Motor neuron (in vitro differentiated cells): ENCODE results near the gene CST11. TPM values are rescaled to one million over a fixed set of nuclear protein-coding genes. Genes with fewer than 3 reads are reported as not detected.

Experiments used
- ATAC-seq, 8 experiments: fragments of 200-7000 bp; cut with Tn5 transposase; replicated peaks in 6 of 8; 2 replicates each; pipeline ENCODE4 v1.8.0; 2021; ENCODE audit warnings: mild to moderate bottlenecking in 8 of 8, moderate library complexity in 8 of 8
- H3K27ac ChIP-seq, 2 donors: fragments of 250-450 bp; sonication (Bioruptor Pico); 2 replicates each; pipeline ENCODE4 v1.9.0; 2021; ENCODE audit warnings: antibody characterized with exemption in 2 of 2, mild to moderate bottlenecking in 2 of 2, moderate library complexity in 1 of 2
- H3K4me1 ChIP-seq, 2 donors: fragments of 250-450 bp; sonication (Bioruptor Pico); replicated peaks in 1 of 2; 2 replicates each; pipeline ENCODE4 v1.6.1; 2021; ENCODE audit warnings: antibody characterized with exemption in 2 of 2, mild to moderate bottlenecking in 2 of 2, moderate library complexity in 1 of 2
- H3K4me3 ChIP-seq, 5 donors: fragments of 250-450 bp; sonication (Bioruptor Pico); 2 replicates each; pipeline ENCODE4 v1.9.0; 2021; ENCODE audit warnings: antibody characterized with exemption in 5 of 5, mild to moderate bottlenecking in 5 of 5, moderate library complexity in 4 of 5
- WGBS, 10 experiments: fragments of 450-650 bp; shearing (Covaris generic); methylation state at CpG; one replicate each; pipeline ENCODE4 v1.0.0; 2022; 5-methylcytosine and 5-hydroxymethylcytosine counted together
- in situ Hi-C, 9 experiments: fragments of 400-800 bp; cut with MboI; loops; one replicate each; pipeline ENCODE4 v1.15.0; 2021; ENCODE audit warnings: low sequenced_read_pairs in 9 of 9, low pct_unique_long_range_greater_than_20kb in 2 of 9; ENCODE audit not compliant: unreplicated experiment in 9 of 9
- total RNA-seq, 8 experiments: library from RNA; unstranded; fragments of 300-600 nt; gene quantifications; 2 replicates each; pipeline versions ENCODE4 v1.2.3 to v1.2.4, GENCODE V29; 2022

CST11 gene
- total RNA-seq, 8 experiments from 2014 or later = not detected

- in situ Hi-C loops = loop anchor here in 1 of 9 experiments (25.0 kb wide), 1 partner anchor 176 kb away; the partner anchor contains the start of gene CST9
- H3K27ac ChIP-seq = no peak overlapping the region
Observed at GRCh38 chr20:23435626-23436539, 16.8 kb downstream of the CST11 start.

GRCh38 chr20:23434521-23435313 is 18.0 kb downstream of the CST11 start:
- in situ Hi-C loops = loop anchor here in 1 of 9 experiments (25.0 kb wide), 1 partner anchor 178 kb away; the partner anchor contains the start of gene CST9
- no peaks in the 10 kb centered on the region for H3K4me1 ChIP-seq
- no peak overlapping the region for H3K4me3 ChIP-seq
- no peak overlapping the region for H3K27ac ChIP-seq
- WGBS, 10 experiments = 20 to 100% (median 69%) methylated on average over 1 to 6 of the region's 7 CpGs; no CpG with 5 or more reads in 1 of the 10 experiments
- ATAC-seq = no peak

More at GRCh38 chr20:23435626-23436539, 16.8 kb downstream of the CST11 start:
- WGBS, 10 experiments = 0 to 100% (median 78%) methylated on average over 1 to 10 of the region's 11 CpGs
- peak in 2 of 8 experiments; percentile 65 to 75 for ATAC-seq
- no peaks in the 10 kb centered on the region for H3K4me1 ChIP-seq
- H3K4me3 ChIP-seq = no peak overlapping the region

- Histone ChIP-seq H3K27ac (no peak overlapping the region), H3K4me3 (no peak overlapping the region), H3K4me1 (no peaks in the 10 kb centered on the region)
- no peak for ATAC-seq
- in situ Hi-C loops = loop anchor here in 1 of 9 experiments (25.0 kb wide), 1 partner anchor 179 kb away; the partner anchor contains the start of gene CST9
- WGBS, 10 experiments = 0 to 100% (median 80%) methylated on average over 1 to 3 of the region's 3 CpGs; no CpG with 5 or more reads in 5 of the 10 experiments
Observed at GRCh38 chr20:23433628-23434027, 19.0 kb downstream of the CST11 start.

- H3K27ac ChIP-seq = no peak overlapping the region
- WGBS, 10 experiments = 39 to 100% (median 97%) methylated on average over 1 to 8 of the region's 9 CpGs; no CpG with 5 or more reads in 2 of the 10 experiments
- no peak for ATAC-seq
- in situ Hi-C loops = loop anchor here in 1 of 9 experiments (25.0 kb wide), 1 partner anchor 187 kb away; the partner anchor contains the start of gene CST9
- peaks cover 3% of the 10 kb centered on the region in 2 donors for H3K4me1 ChIP-seq
- no peak overlapping the region for H3K4me3 ChIP-seq
Observed at GRCh38 chr20:23425129-23425528, 27.5 kb downstream of the CST11 start.

GRCh38 chr20:23420943-23421931 is 31.4 kb downstream of the CST11 start, which contains the start of gene NAPB:
Gene NAPB, minus strand, starts transcription at chr20:23421488. Its CDS starts 86 bp downstream, at chr20:23421402.
- peak within 1 kb of the TSS; percentile 70 to 94 (median 76) for H3K4me3 ChIP-seq
- peak within 1 kb of the TSS; percentile 66 to 74 for H3K27ac ChIP-seq
- peaks cover 3 to 15% of the 10 kb centered on the region in 2 donors for H3K4me1 ChIP-seq
- WGBS, 10 experiments = 0 to 29% (median 0%) methylated on average over 1 to 4 of the region's 64 CpGs; no CpG with 5 or more reads in 4 of the 10 experiments
- ATAC-seq = peak; percentile 91 to 99 (median 98)
- in situ Hi-C loops = no loop called here

- peak; percentile 7 to 32 (median 24) for ATAC-seq
- 0 to 10% (median 0%) methylated on average over 2 to 11 of the region's 58 CpGs; no CpG with 5 or more reads in 1 of the 10 experiments for WGBS, 10 experiments
- in situ Hi-C loops = no loop called here
- peak overlapping the region; percentile 29 to 74 for H3K27ac ChIP-seq
- peaks cover 3 to 15% of the 10 kb centered on the region in 2 donors for H3K4me1 ChIP-seq
- peak overlapping the region; percentile 70 to 94 (median 76) for H3K4me3 ChIP-seq
Observed at GRCh38 chr20:23419995-23420901, 32.4 kb downstream of the CST11 start.

GRCh38 chr20:23419657-23419994 is 33.0 kb downstream of the CST11 start:
- H3K27ac ChIP-seq = no peak overlapping the region
- peak overlapping the region; percentile 70 to 94 (median 76) for H3K4me3 ChIP-seq
- H3K4me1 ChIP-seq = peaks cover 3 to 15% of the 10 kb centered on the region in 2 donors
- 0 to 100% (median 43%) methylated on average over 1 to 5 of the region's 5 CpGs for WGBS, 10 experiments
- in situ Hi-C loops = no loop called here
- no peak for ATAC-seq

DNA sequence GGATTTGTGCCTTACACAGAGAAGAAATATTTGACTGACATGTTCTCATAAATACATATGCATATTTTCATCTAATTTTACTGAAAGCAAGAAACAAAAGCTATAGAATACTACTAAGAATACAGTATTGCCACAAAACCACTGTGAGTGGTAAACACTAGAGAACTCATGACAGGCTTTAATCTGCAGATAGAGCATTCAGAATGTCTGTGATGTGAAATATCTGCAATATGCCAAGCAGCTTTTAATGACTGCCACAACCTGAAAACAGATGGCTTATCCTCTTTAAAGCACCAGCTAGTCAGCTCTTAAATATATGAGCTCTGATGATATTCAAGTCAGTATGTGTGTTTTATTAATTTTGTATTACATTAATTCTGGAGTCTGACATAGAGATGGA is 34.8 kb downstream of the CST11 start:
- in situ Hi-C loops = no loop called here
- Histone ChIP-seq H3K27ac (no peak overlapping the region), H3K4me3 (no peak overlapping the region), H3K4me1 (peaks cover 3 to 15% of the 10 kb centered on the region in 2 donors)
- no peak for ATAC-seq

DNA sequence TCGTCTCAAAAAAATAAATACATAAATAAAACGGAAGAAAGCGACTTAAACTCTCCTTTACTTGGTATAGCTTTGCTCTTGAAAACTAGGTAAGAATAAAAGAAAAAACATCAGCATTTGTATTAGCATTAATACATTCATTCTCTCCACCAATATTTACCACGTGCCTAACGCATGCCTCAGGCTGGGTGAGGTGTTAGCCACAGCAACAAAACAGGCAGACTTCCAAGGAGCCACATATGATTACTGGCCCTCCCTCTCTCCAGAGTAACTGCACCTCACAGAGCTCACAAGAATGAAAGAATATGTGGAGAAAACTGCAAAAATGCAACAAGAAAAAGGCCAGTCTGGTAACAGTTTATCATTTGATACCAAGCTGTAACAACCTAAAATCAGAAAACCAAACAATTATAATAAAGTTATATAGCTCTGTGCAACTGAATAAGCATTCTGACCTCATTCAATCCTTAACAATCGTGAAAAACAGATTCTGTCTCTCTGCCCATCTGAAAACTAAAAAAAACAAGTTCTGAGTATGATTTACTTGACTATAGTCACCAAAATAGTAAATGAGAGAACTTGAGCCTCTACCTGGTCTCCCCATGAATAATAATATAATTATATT is 36.6 kb downstream of the CST11 start:
- in situ Hi-C loops = no loop called here
- 40 to 100% (median 91%) methylated on average over 2 to 6 of the region's 6 CpGs; no CpG with 5 or more reads in 1 of the 10 experiments for WGBS, 10 experiments
- peaks cover 8 to 12% of the 10 kb centered on the region in 2 donors for H3K4me1 ChIP-seq
- no peak overlapping the region for H3K4me3 ChIP-seq
- H3K27ac ChIP-seq = no peak overlapping the region
- ATAC-seq = peak in 4 of 8 experiments; percentile 28 to 70 (median 63)

GRCh38 chr20:23415555-23415954 is 37.1 kb downstream of the CST11 start:
- no peak for ATAC-seq

More at GRCh38 chr20:23415555-23415954, 37.1 kb downstream of the CST11 start:
- Histone ChIP-seq H3K4me1 (peaks cover 8 to 12% of the 10 kb centered on the region in 2 donors), H3K27ac (no peak overlapping the region), H3K4me3 (no peak overlapping the region)
- 81 to 100% (median 100%) methylated on average over 1 to 5 of the region's 5 CpGs; no CpG with 5 or more reads in 3 of the 10 experiments for WGBS, 10 experiments
- in situ Hi-C loops = no loop called here
